ENCODE measurements around the gene TMEM38B. TPM values are rescaled to one million over a fixed set of nuclear protein-coding genes. Genes with fewer than 3 reads are reported as not detected.

TMEM38B gene
- total RNA-seq, 3 donors from 2014 or later (not counting 1 experiment from before 2014, with no cell fraction given), result 5.7 to 8.0 (median 8.0) TPM

- Histone ChIP-seq H3K27ac (ENCODE audit: low read length) (no peak overlapping the region), H3K36me3 (ENCODE audit: control insufficient read depth, insufficient read depth, low read length) (no peaks in the 10 kb centered on the region), H3K4me1 (ENCODE audit: control insufficient read depth, insufficient read depth, low read length) (no peaks in the 10 kb centered on the region), H3K4me3 (ENCODE audit: low read length) (no peak overlapping the region), H3K9me3 (ENCODE audit: control insufficient read depth, insufficient read depth, low read length) (no peaks in the 10 kb centered on the region), H3K27me3 (ENCODE audit: control insufficient read depth, insufficient read depth, low read length) (no peaks in the 10 kb centered on the region)
- no peak for DNase-seq
- peaks cover 0 to 3% of the 10 kb centered on the region in 2 donors for H3K27me3 Mint-ChIP-seq (ENCODE audit: low read depth in 2 of 2)
- no peaks in the 10 kb centered on the region for H3K36me3 Mint-ChIP-seq
- no peaks in the 10 kb centered on the region for H3K9me3 Mint-ChIP-seq
- intact Hi-C loops (cut with micrococcal nuclease), result no loop called here
- no peak overlapping the region for H3K27ac Mint-ChIP-seq
- ATAC-seq, result no peak
- TF ChIP-seq CTCF (IDR thresholded peaks at IDR 0.05), result no peak
- no peaks in the 10 kb centered on the region for H3K4me1 Mint-ChIP-seq
- 81% methylated on average over 1 of the region's 1 CpG for WGBS (ENCODE audit: insufficient coverage)
- H3K4me3 Mint-ChIP-seq, result no peak overlapping the region
These were observed 10.6 kb upstream of the TMEM38B start for GRCh38 chr9:105683688-105684275.

- H3K27ac Mint-ChIP-seq, result no peak overlapping the region
- no peaks in the 10 kb centered on the region for H3K9me3 Mint-ChIP-seq
- H3K4me1 ChIP-seq (ENCODE audit: control insufficient read depth, insufficient read depth, low read length), result no peaks in the 10 kb centered on the region
- DNase-seq (no peak), ATAC-seq (no peak)
- no peak overlapping the region for H3K4me3 ChIP-seq (ENCODE audit: low read length)
- intact Hi-C loops (cut with micrococcal nuclease), result no loop called here
- H3K27me3 ChIP-seq (ENCODE audit: control insufficient read depth, insufficient read depth, low read length), result peaks cover 3% of the 10 kb centered on the region
- WGBS (ENCODE audit: insufficient coverage), result 89% methylated on average over 4 of the region's 4 CpGs
- H3K36me3 ChIP-seq (ENCODE audit: control insufficient read depth, insufficient read depth, low read length), result no peaks in the 10 kb centered on the region
- H3K4me1 Mint-ChIP-seq, result no peaks in the 10 kb centered on the region
- H3K27me3 Mint-ChIP-seq (ENCODE audit: low read depth in 2 of 2), result peaks cover 14 to 20% of the 10 kb centered on the region in 2 donors
- H3K36me3 Mint-ChIP-seq, result no peaks in the 10 kb centered on the region
- TF ChIP-seq CTCF (IDR thresholded peaks at IDR 0.05), result no peak
- no peaks in the 10 kb centered on the region for H3K9me3 ChIP-seq (ENCODE audit: control insufficient read depth, insufficient read depth, low read length)
- no peak overlapping the region for H3K4me3 Mint-ChIP-seq
- H3K27ac ChIP-seq (ENCODE audit: low read length), result no peak overlapping the region
These were observed 7.4 kb upstream of the TMEM38B start for GRCh38 chr9:105686936-105687335.

GRCh38 chr9:105690742-105691141 lies 3.6 kb upstream of the TMEM38B start:
- Histone ChIP-seq H3K27me3 (ENCODE audit: control insufficient read depth, insufficient read depth, low read length) (peaks cover 18% of the 10 kb centered on the region), H3K9me3 (ENCODE audit: control insufficient read depth, insufficient read depth, low read length) (no peaks in the 10 kb centered on the region), H3K36me3 (ENCODE audit: control insufficient read depth, insufficient read depth, low read length) (no peaks in the 10 kb centered on the region), H3K4me1 (ENCODE audit: control insufficient read depth, insufficient read depth, low read length) (peaks cover 7% of the 10 kb centered on the region), H3K4me3 (ENCODE audit: low read length) (no peak overlapping the region), H3K27ac (ENCODE audit: low read length) (no peak overlapping the region)
- TF ChIP-seq CTCF (IDR thresholded peaks at IDR 0.05), result no peak
- no peak overlapping the region for H3K27ac Mint-ChIP-seq
- DNase-seq (no peak), ATAC-seq (no peak)
- H3K9me3 Mint-ChIP-seq, result no peaks in the 10 kb centered on the region
- H3K27me3 Mint-ChIP-seq (ENCODE audit: low read depth in 2 of 2), result peaks cover 24 to 27% of the 10 kb centered on the region in 2 donors
- no peak overlapping the region for H3K4me3 Mint-ChIP-seq
- H3K4me1 Mint-ChIP-seq, result peaks cover 18% of the 10 kb centered on the region in 2 donors
- intact Hi-C loops (cut with micrococcal nuclease), result loop anchor here (5.0 to 10.0 kb wide), 2 partner anchors 243 to 696 kb away; partner anchors contain the start of gene FSD1L
- no peaks in the 10 kb centered on the region for H3K36me3 Mint-ChIP-seq
- 63% methylated on average over 1 of the region's 2 CpGs for WGBS (ENCODE audit: insufficient coverage)

Measured in natural killer cell (primary cell).